Skin of body (tissue), 2 donors: ENCODE measurements around the gene ZDHHC11B. TPM values are rescaled to one million over a fixed set of nuclear protein-coding genes. Genes with fewer than 3 reads are reported as not detected.
"Not testable (repeated sequence)": the region's sequence is repeated elsewhere in the genome, so short reads cannot be mapped to it uniquely, and the experiment has no call there.

ENCODE experiments used
- DNase-seq: peaks from one replicate; lab custom pipeline; 2025; lab: John Stamatoyannopoulos, UW
- total RNA-seq: library from RNA; depleted of rRNA; stranded (reverse); fragments of >200 nt; gene quantifications from one replicate; pipeline ENCODE4 v1.2.3, GENCODE V29; 2014

The ZDHHC11B gene
- total RNA-seq, 1 donor from 2014 or later = 0.89 TPM

GRCh38 chr5:686936-687335, 97.6 kb downstream of the ZDHHC11B start:
- DNase-seq = not testable (repeated sequence)

- DNase-seq = not testable (repeated sequence)
Observed at GRCh38 chr5:686172-686523, 98.4 kb downstream of the ZDHHC11B start.

GRCh38 chr5:685262-686171, 99.0 kb downstream of the ZDHHC11B start:
- no peak for DNase-seq

GRCh38 chr5:684751-685216, 99.7 kb downstream of the ZDHHC11B start:
- no peak for DNase-seq

GRCh38 chr5:683551-684481, 100.7 kb downstream of the ZDHHC11B start:
- DNase-seq = no peak

GRCh38 chr5:682651-683358, 101.7 kb downstream of the ZDHHC11B start:
- not testable (repeated sequence) for DNase-seq

GRCh38 chr5:682216-682615, 102.3 kb downstream of the ZDHHC11B start:
- not testable (repeated sequence) for DNase-seq

GRCh38 chr5:681317-682191, 103.0 kb downstream of the ZDHHC11B start:
- DNase-seq = not testable (repeated sequence)

GRCh38 chr5:680836-681235, 103.7 kb downstream of the ZDHHC11B start:
- DNase-seq = not testable (repeated sequence)

GRCh38 chr5:680118-680795, 104.3 kb downstream of the ZDHHC11B start:
- not testable (repeated sequence) for DNase-seq

GRCh38 chr5:679166-679895, 105.2 kb downstream of the ZDHHC11B start:
- DNase-seq = not testable (repeated sequence)

- not testable (repeated sequence) for DNase-seq
Observed at GRCh38 chr5:678521-678920, 106.0 kb downstream of the ZDHHC11B start.

GRCh38 chr5:677131-678101, 107.1 kb downstream of the ZDHHC11B start:
- DNase-seq = no peak

- no peak for DNase-seq
Observed at GRCh38 chr5:676699-677076, 107.8 kb downstream of the ZDHHC11B start.

- no peak for DNase-seq
Observed at GRCh38 chr5:675871-676698, 108.4 kb downstream of the ZDHHC11B start.

- no peak for DNase-seq
Observed at GRCh38 chr5:675111-675870, 109.2 kb downstream of the ZDHHC11B start.
